ENCODE results near the gene EXOSC10. TPM values are rescaled to one million over a fixed set of nuclear protein-coding genes. Genes with fewer than 3 reads are reported as not detected.
"Not testable (repeated sequence)": the region's sequence is repeated elsewhere in the genome, so short reads cannot be mapped to it uniquely, and the experiment has no call there.

EXOSC10 gene
- total RNA-seq, 4 donors from 2014 or later: 96.1 to 181 (median 127) TPM

DNA sequence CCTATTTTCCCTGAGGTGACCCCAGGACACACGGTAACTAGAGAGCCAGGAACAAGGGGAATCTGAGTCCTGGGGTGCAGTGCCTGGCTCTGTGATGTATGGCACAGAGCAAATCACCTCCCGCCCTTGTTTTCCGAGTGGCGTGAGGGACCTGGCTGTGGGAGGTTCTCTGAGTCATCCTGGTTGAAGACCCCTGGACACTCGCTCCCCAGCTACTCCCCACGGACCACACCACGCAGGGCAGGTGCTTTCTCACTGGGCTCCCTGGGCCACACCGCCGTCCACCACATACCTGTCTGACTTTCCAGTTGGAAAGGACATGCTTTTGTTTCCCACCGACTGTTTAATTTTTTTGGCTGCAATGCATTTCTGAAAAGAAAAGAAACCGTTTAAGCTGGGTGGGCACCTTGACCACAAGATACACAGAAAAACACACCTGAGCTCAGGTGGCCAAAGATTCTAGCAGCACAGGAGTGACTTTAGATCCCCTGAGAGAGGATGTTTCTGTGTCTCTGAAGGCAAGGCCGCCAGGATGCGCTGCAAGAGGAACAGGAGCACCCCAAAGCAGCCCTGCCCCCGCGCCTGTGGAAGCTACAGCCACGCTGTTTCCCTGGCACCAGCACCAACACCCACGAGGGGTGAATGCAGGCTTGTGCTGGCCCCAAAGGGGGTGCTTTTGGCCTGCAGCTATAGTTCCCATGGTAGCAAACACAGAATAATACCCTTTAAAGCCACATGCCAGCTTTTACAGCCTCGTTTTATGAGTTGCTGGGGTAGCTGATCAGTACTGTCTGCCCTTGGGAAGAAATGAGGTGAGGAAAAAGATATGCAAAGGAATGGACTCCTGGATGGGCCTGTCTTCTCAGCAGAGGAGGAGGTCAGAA lies 31.7 kb downstream of the EXOSC10 start:
- Histone ChIP-seq H3K4me3 (no peak overlapping the region), H3K4me1 (peaks cover 0 to 31% (median 6%) of the 10 kb centered on the region in 4 donors), H3K27me3 (no peaks in the 10 kb centered on the region), H3K36me3 (peaks cover 0 to 96% (median 14%) of the 10 kb centered on the region in 3 donors), H3K27ac (peak overlapping the region in 3 of 4 donors; percentile 60 to 77 (median 70)), H3K9me3 (no peaks in the 10 kb centered on the region)
- no peak for DNase-seq (ENCODE audit: low spot score in 2 of 2)
- WGBS, 2 donors: 73 to 82% methylated on average over 18 of the region's 18 CpGs
- TF ChIP-seq POLR2A (IDR thresholded peaks at IDR 0.05): no peak
- no peak for TF ChIP-seq EP300 (IDR thresholded peaks at IDR 0.05)
- no peak for TF ChIP-seq CTCF (IDR thresholded peaks at IDR 0.05)

DNA sequence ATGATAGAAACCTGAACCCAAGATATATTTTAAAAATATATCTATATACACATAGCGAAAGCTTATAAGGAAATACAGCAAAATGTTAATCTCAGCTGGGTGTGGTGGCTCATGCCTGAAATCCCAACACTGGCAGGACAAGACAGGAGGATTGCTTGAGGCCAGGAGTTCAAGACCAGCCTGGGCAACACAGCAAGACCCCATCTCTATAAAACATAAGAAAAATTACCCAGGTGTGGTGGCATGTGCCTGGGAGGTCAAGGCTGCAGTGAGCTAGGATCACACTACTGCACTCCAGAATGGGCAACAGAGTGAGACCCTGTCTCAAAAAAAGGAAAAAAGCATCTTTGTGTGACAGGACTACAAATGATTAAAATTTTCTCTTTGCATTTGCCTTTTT lies 33.9 kb downstream of the EXOSC10 start:
- H3K4me1 ChIP-seq: peaks cover 0 to 51% (median 18%) of the 10 kb centered on the region in 4 donors
- no peak for TF ChIP-seq POLR2A (IDR thresholded peaks at IDR 0.05)
- TF ChIP-seq CTCF (IDR thresholded peaks at IDR 0.05): no peak
- no peak for TF ChIP-seq EP300 (IDR thresholded peaks at IDR 0.05)
- H3K36me3 ChIP-seq: peaks cover 0 to 75% (median 14%) of the 10 kb centered on the region in 3 donors
- no peaks in the 10 kb centered on the region for H3K27me3 ChIP-seq
- no peak for DNase-seq (ENCODE audit: low spot score in 2 of 2)
- H3K27ac ChIP-seq: no peak overlapping the region
- H3K9me3 ChIP-seq: no peaks in the 10 kb centered on the region
- 100% methylated on average over 1 of the region's 1 CpG for WGBS, 2 donors
- no peak overlapping the region for H3K4me3 ChIP-seq

GRCh38 chr1:11064942-11065341 lies 34.7 kb downstream of the EXOSC10 start:
- H3K27ac ChIP-seq: no peak overlapping the region
- no peaks in the 10 kb centered on the region for H3K9me3 ChIP-seq
- DNase-seq (ENCODE audit: low spot score in 2 of 2): no peak
- H3K4me3 ChIP-seq: no peak overlapping the region
- no peak for TF ChIP-seq CTCF (IDR thresholded peaks at IDR 0.05)
- TF ChIP-seq EP300 (IDR thresholded peaks at IDR 0.05): no peak
- TF ChIP-seq POLR2A (IDR thresholded peaks at IDR 0.05): no peak
- H3K36me3 ChIP-seq: peaks cover 0 to 66% (median 14%) of the 10 kb centered on the region in 3 donors
- no peaks in the 10 kb centered on the region for H3K27me3 ChIP-seq
- H3K4me1 ChIP-seq: peaks cover 0 to 53% (median 21%) of the 10 kb centered on the region in 4 donors
- WGBS, 2 donors: 95 to 97% methylated on average over 3 of the region's 3 CpGs

DNA sequence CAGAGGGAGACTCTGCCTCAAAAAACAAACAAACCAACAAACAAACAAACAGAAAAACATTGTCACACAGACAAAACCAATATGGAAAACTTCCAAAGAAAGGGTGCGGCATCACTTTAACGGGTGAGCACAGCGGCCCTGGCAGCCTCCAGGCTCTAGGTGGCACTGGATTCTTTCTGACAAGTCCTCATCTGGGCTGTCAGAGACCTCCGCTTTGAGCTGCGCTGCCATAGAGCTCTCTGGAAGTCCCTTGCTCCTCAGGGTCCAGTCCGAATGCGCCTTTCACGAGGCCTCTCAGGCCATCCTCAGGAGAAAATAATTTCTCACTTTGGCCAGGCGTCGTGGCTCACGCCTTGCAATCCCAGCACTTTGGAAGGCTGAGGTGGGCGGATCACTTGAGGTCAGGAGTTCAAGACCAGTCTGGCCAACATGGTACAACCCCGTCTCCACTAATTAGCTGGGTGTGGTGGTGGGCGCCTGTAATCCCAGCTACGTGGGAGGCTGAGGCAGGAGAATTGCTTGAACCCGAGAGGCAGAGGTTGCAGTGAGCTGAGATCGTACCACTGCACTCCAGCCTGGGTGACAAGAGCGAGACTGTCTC lies 35.6 kb downstream of the EXOSC10 start:
- not testable (repeated sequence) for H3K9me3 ChIP-seq; H3K27me3 ChIP-seq; H3K4me3 ChIP-seq; DNase-seq (ENCODE audit: low spot score in 2 of 2)
- TF ChIP-seq CTCF (IDR thresholded peaks at IDR 0.05): peak in 1 of 5 experiments; percentile 19
- Histone ChIP-seq H3K36me3 (peaks cover 0 to 57% (median 8%) of the 10 kb centered on the region in 3 donors), H3K4me1 (peaks cover 0 to 49% (median 20%) of the 10 kb centered on the region in 4 donors), H3K27ac (peak overlapping the region in 2 of 4 donors; percentile 56 to 78)
- 71 to 76% methylated on average over 13 to 18 of the region's 18 CpGs for WGBS, 2 donors

DNA sequence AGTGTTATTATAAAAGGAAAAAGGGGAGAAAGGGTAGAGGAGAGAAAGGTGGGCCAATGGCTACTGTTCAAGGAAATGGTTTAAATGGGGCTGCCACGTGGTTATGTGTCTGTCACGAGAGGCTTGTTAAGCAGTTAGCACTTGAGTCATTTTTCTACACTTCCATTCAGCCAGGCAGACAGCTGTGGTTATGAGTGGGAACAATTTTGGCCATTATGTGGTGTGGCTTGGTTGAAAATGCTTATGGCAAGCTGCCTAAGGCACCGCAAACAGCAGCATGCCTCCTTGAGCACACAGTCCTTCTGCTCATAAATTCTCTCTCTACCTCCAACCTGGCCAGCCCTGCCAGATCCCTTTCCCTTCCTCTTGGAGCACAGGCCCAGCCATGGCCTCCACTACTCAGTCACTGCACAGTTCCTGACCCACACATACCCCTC lies 36.7 kb downstream of the EXOSC10 start:
- DNase-seq (ENCODE audit: low spot score in 2 of 2): no peak
- peaks cover 0 to 49% (median under 1%) of the 10 kb centered on the region in 3 donors for H3K36me3 ChIP-seq
- peak overlapping the region in 2 of 4 donors; percentile 78 to 83 for H3K27ac ChIP-seq
- no peak overlapping the region for H3K4me3 ChIP-seq
- TF ChIP-seq POLR2A (IDR thresholded peaks at IDR 0.05) (no peak), CTCF (IDR thresholded peaks at IDR 0.05) (no peak), EP300 (IDR thresholded peaks at IDR 0.05) (no peak)
- WGBS, 2 donors: 24 to 40% methylated on average over 3 of the region's 3 CpGs
- H3K27me3 ChIP-seq: no peaks in the 10 kb centered on the region
- H3K4me1 ChIP-seq: peaks cover 0 to 46% (median 25%) of the 10 kb centered on the region in 4 donors
- no peaks in the 10 kb centered on the region for H3K9me3 ChIP-seq
